Keratinocyte (primary cell): ENCODE data around the gene ATXN10. TPM values are rescaled to one million over a fixed set of nuclear protein-coding genes. Genes with fewer than 3 reads are reported as not detected.

Source experiments
- DNase-seq: peaks from one replicate; pipeline ENCODE4 v3.0.0-alpha.2; 2011; ENCODE audit warnings: low read depth, missing footprints, low spot score
- FAIRE-seq: peaks from 2 replicates; lab custom pipeline; 2011; peaks lifted over from hg19 to GRCh38; lab: Jason Lieb, UNC
- H2AFZ ChIP-seq: 2 replicates; pipeline ENCODE4 v1.6.0; 2012; ENCODE audit warnings: low read length, control low read depth, inconsistent platforms; ENCODE audit not compliant: control insufficient read depth
- H3K27ac ChIP-seq: 2 replicates; pipeline ENCODE4 v1.5.1; 2011; ENCODE audit warnings: low read length; ENCODE audit not compliant: control insufficient read depth, insufficient read depth
- H3K27me3 ChIP-seq: 3 replicates; pipeline ENCODE4 v1.6.0; 2011; ENCODE audit warnings: low read length; ENCODE audit not compliant: control insufficient read depth, insufficient read depth; ENCODE audit errors: extremely low read depth
- H3K36me3 ChIP-seq, 2 experiments: 2 replicates in 1 of 2; 3 replicates in 1 of 2; pipeline ENCODE4 v1.5.1; 2011; ENCODE audit warnings: low read length in 2 of 2, mild to moderate bottlenecking in 1 of 2; ENCODE audit not compliant: control insufficient read depth in 2 of 2, insufficient read depth in 2 of 2; ENCODE audit errors: extremely low read depth in 1 of 2
- H3K4me1 ChIP-seq: 3 replicates; pipeline ENCODE4 v1.5.1; 2011; ENCODE audit warnings: low read length; ENCODE audit not compliant: control insufficient read depth, insufficient read depth; ENCODE audit errors: extremely low read depth
- H3K4me2 ChIP-seq: 3 replicates; pipeline ENCODE4 v1.6.0; 2011; ENCODE audit warnings: low read depth, low read length; ENCODE audit not compliant: control insufficient read depth, insufficient read depth; ENCODE audit errors: extremely low read depth
- H3K4me3 ChIP-seq, 3 experiments: fragments of 200-600 bp in 1 of 3; sonication (generic) in 1 of 3; 2 replicates in 2 of 3; 3 replicates in 1 of 3; pipeline ENCODE4 v1.5.1; 2011 to 2016; ENCODE audit warnings: low read length in 3 of 3, mild to moderate bottlenecking in 3 of 3, control low read depth in 2 of 3, inconsistent platforms in 1 of 3, low read depth in 1 of 3, mixed read lengths in 1 of 3, mixed run types in 1 of 3, moderate library complexity in 1 of 3; ENCODE audit not compliant: control insufficient read depth in 2 of 3, insufficient read depth in 2 of 3; ENCODE audit errors: extremely low read depth in 1 of 3
- H3K79me2 ChIP-seq: 2 replicates; pipeline ENCODE4 v1.6.0; 2012; ENCODE audit warnings: low read length; ENCODE audit not compliant: control insufficient read depth, insufficient read depth
- H3K9ac ChIP-seq: 3 replicates; pipeline ENCODE4 v1.6.0; 2011; ENCODE audit warnings: low read length; ENCODE audit not compliant: control insufficient read depth, insufficient read depth; ENCODE audit errors: extremely low read depth
- H3K9me1 ChIP-seq: 3 replicates; pipeline ENCODE4 v1.6.0; 2011; ENCODE audit warnings: low read length; ENCODE audit not compliant: control insufficient read depth, insufficient read depth; ENCODE audit errors: extremely low read depth
- H3K9me3 ChIP-seq: 2 replicates; pipeline ENCODE4 v1.5.1; 2012; ENCODE audit warnings: low read depth, low read length; ENCODE audit not compliant: control insufficient read depth
- H4K20me1 ChIP-seq: 3 replicates; pipeline ENCODE4 v1.6.0; 2011; ENCODE audit warnings: low read length; ENCODE audit not compliant: control insufficient read depth, insufficient read depth; ENCODE audit errors: extremely low read depth
- CTCF ChIP-seq, 3 experiments: IDR thresholded peaks in 1 of 3; conservative IDR thresholded peaks in 1 of 3; optimal IDR thresholded peaks in 1 of 3; 2 replicates in 2 of 3; 3 replicates in 1 of 3; pipeline versions ENCODE3 to v1.5.1; 2011; ENCODE audit warnings: low read length in 3 of 3, mild to moderate bottlenecking in 3 of 3, moderate library complexity in 2 of 3, control low read depth in 1 of 3, inconsistent platforms in 1 of 3; ENCODE audit not compliant: insufficient read depth in 2 of 3; ENCODE audit errors: extremely low read depth in 1 of 3
- EZH2 ChIP-seq: IDR thresholded peaks from one replicate; pipeline ENCODE4 v1.6.1; 2012; ENCODE audit warnings: inconsistent platforms, mild to moderate bottlenecking, low read length, moderate library complexity
- dilution Hi-C: fragments of 300-500 bp; cut with MboI; formaldehyde crosslinking; loops from one replicate; pipeline ENCODE4 v1.7.0; 2020; ENCODE audit warnings: low sequenced_read_pairs; ENCODE audit not compliant: extremely low pct_ligation_motif_present
- polyA plus RNA-seq, 5 experiments: library from polyadenylated mRNA; depleted of rRNA in 3 of 5; stranded (reverse) in 3 of 5; stranded (forward) in 1 of 5; unstranded in 1 of 5; fragments of >200 nt; gene quantifications; 1 replicate in 1 of 5; 2 replicates in 3 of 5; 3 replicates in 1 of 5; pipeline versions ENCODE4 v1.2.1 to v1.2.3, GENCODE V29; 2011 to 2012; ENCODE audit warnings: missing spikeins in 2 of 5, low read depth in 1 of 5, low replicate concordance in 1 of 5

The ATXN10 gene
- polyA plus RNA-seq, 1 donor (not counting 4 experiments of a cell fraction or from before 2014, with no cell fraction given): 276 TPM

GRCh38 chr22:45878901-45879551 is 207.4 kb downstream of the ATXN10 start:
- FAIRE-seq (no peak), DNase-seq (no peak)
- Histone ChIP-seq H3K36me3 (no peaks in the 10 kb centered on the region), H3K27ac (no peak overlapping the region), H3K4me3 (no peak overlapping the region), H3K27me3 (peaks cover 62% of the 10 kb centered on the region), H3K79me2 (no peaks in the 10 kb centered on the region), H2AFZ (no peak overlapping the region), H4K20me1 (no peaks in the 10 kb centered on the region), H3K9me3 (no peaks in the 10 kb centered on the region), H3K9ac (no peak overlapping the region), H3K9me1 (no peaks in the 10 kb centered on the region), H3K4me2 (no peak overlapping the region), H3K4me1 (peaks cover 7% of the 10 kb centered on the region)
- dilution Hi-C loops: no loop called here
- TF ChIP-seq CTCF (optimal IDR thresholded peaks at IDR 0.05 in 1 of 3, IDR thresholded peaks at IDR 0.05 in 1 of 3, conservative IDR thresholded peaks at IDR 0.05 in 1 of 3; ENCODE audit: extremely low read depth in 1 of 3, insufficient read depth in 2 of 3, low read length in 3 of 3): no peak
- TF ChIP-seq EZH2: no peak

GRCh38 chr22:45879552-45879949 is 207.9 kb downstream of the ATXN10 start:
- peaks cover 7% of the 10 kb centered on the region for H3K4me1 ChIP-seq
- TF ChIP-seq EZH2 (no peak), CTCF (optimal IDR thresholded peaks at IDR 0.05 in 1 of 3, IDR thresholded peaks at IDR 0.05 in 1 of 3, conservative IDR thresholded peaks at IDR 0.05 in 1 of 3; ENCODE audit: extremely low read depth in 1 of 3, insufficient read depth in 2 of 3, low read length in 3 of 3) (no peak)
- no peak overlapping the region for H3K4me2 ChIP-seq
- peaks cover 62% of the 10 kb centered on the region for H3K27me3 ChIP-seq
- DNase-seq (no peak), FAIRE-seq (no peak)
- H3K9me3 ChIP-seq: no peaks in the 10 kb centered on the region
- no peak overlapping the region for H2AFZ ChIP-seq
- dilution Hi-C loops: no loop called here
- no peaks in the 10 kb centered on the region for H3K36me3 ChIP-seq
- H3K9me1 ChIP-seq: no peaks in the 10 kb centered on the region
- no peaks in the 10 kb centered on the region for H3K79me2 ChIP-seq
- no peaks in the 10 kb centered on the region for H4K20me1 ChIP-seq
- no peak overlapping the region for H3K9ac ChIP-seq
- no peak overlapping the region for H3K4me3 ChIP-seq
- H3K27ac ChIP-seq: no peak overlapping the region
